Liver (tissue), 3 donors: Measurements from ENCODE around the gene HAND1.

Experiments
- CTCF ChIP-seq: fragments of 150-350 bp; IDR thresholded peaks from 2 replicates; pipeline ENCODE4 v1.5.1; 2017; ENCODE audit warnings: improper control_type of control experiment, low read depth, low read length; ENCODE audit not compliant: missing input control
- FOXA1 ChIP-seq: IDR thresholded peaks from 2 replicates; pipeline ENCODE4 v1.6.1; 2016; ENCODE audit warnings: antibody characterized with exemption
- MAX ChIP-seq: IDR thresholded peaks from 2 replicates; pipeline ENCODE4 v1.6.1; 2016; ENCODE audit warnings: antibody characterized with exemption
- SP1 ChIP-seq: IDR thresholded peaks from 2 replicates; pipeline ENCODE4 v1.6.1; 2018; ENCODE audit warnings: antibody characterized with exemption, mild to moderate bottlenecking
- donor health status: healthy.
- donor health status: healthy.

DNA sequence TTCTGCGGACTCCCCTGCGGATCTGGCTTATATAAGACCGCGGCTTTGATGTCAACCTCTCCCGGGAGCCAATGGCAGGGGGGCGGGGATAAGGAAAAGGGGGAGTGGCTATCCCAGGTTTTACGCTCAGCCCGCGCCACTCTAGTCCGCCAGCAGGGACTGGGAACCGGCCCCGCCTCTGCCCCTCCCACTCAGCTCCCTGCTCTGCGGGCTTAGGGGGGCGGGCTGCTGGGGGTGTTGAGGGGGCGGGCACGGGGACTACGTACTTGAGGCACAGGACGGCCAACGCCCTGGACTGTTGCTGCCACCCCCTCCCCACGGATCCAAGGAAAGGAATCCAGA is at the start of gene HAND1:
- TF ChIP-seq SP1 (no peak), MAX (no peak), CTCF (no peak), FOXA1 (no peak)
